H1 (cell line): ENCODE measurements around the gene PASK. TPM values are rescaled to one million over a fixed set of nuclear protein-coding genes. Genes with fewer than 3 reads are reported as not detected.

Experiments
- CTCF ChIA-PET: fragments of 300-600 bp; sonication (Branson Sonifier 250); formaldehyde crosslinking; loops from one replicate; lab custom pipeline; 2021; ENCODE audit not compliant: partially characterized antibody; lab: Charles Lee
- POLR2A ChIA-PET: fragments of 300-600 bp; sonication (Branson Sonifier 250); formaldehyde crosslinking; loops from one replicate; lab custom pipeline; 2021; ENCODE audit warnings: inconsistent platforms; ENCODE audit not compliant: partially characterized antibody; lab: Charles Lee
- DNase-seq, 2 experiments: peaks; one replicate each; pipeline versions ENCODE4 v3.0.0 to v3.0.0-alpha.2; 2010 to 2022; ENCODE audit warnings: low spot score in 2 of 2, low read depth in 1 of 2, mixed read lengths in 1 of 2
- FAIRE-seq: peaks from 2 replicates; lab custom pipeline; 2011; peaks lifted over from hg19 to GRCh38; lab: Jason Lieb, UNC
- H2AFZ ChIP-seq: 2 replicates; pipeline ENCODE4 v1.8.1; 2012; ENCODE audit warnings: low read length, inconsistent platforms
- H2AK5ac ChIP-seq: 2 replicates; pipeline ENCODE4 v1.6.1; 2013; ENCODE audit warnings: low read depth, low read length
- H2BK120ac ChIP-seq: replicated peaks from 2 replicates; pipeline ENCODE3; 2013; ENCODE audit warnings: low read depth, low read length, inconsistent platforms
- H2BK12ac ChIP-seq: 2 replicates; pipeline ENCODE4 v1.6.1; 2013; ENCODE audit warnings: low read depth, low read length
- H2BK15ac ChIP-seq: 2 replicates; pipeline ENCODE4 v1.6.1; 2013; ENCODE audit warnings: low read length
- H2BK20ac ChIP-seq: 2 replicates; pipeline ENCODE4 v1.6.1; 2013; ENCODE audit warnings: low read length
- H2BK5ac ChIP-seq: 2 replicates; pipeline ENCODE4 v1.6.1; 2013; ENCODE audit warnings: low read depth, low read length
- H3K14ac ChIP-seq: 2 replicates; pipeline ENCODE4 v1.6.1; 2013; ENCODE audit warnings: inconsistent platforms; ENCODE audit not compliant: insufficient read length
- H3K18ac ChIP-seq: 2 replicates; pipeline ENCODE4 v1.6.1; 2013; ENCODE audit warnings: low read length; ENCODE audit errors: extremely low read depth
- H3K23ac ChIP-seq: 2 replicates; pipeline ENCODE4 v1.6.1; 2013; ENCODE audit warnings: inconsistent platforms; ENCODE audit not compliant: insufficient read length
- H3K23me2 ChIP-seq: 2 replicates; pipeline ENCODE4 v1.6.1; 2013; ENCODE audit warnings: low read depth, low read length
- H3K27ac ChIP-seq: 2 replicates; pipeline ENCODE4 v1.6.1; 2011; ENCODE audit warnings: low read depth, low read length, inconsistent platforms
- H3K27me3 ChIP-seq, 4 experiments: replicated peaks in 1 of 4; 1 replicate in 1 of 4; 2 replicates in 3 of 4; pipeline versions ENCODE4 v1.6.1 to v1.8.1; 2011 to 2013; ENCODE audit warnings: low read length in 3 of 4, mild to moderate bottlenecking in 3 of 4, inconsistent platforms in 2 of 4, mixed read lengths in 2 of 4, moderate library complexity in 1 of 4; ENCODE audit not compliant: control insufficient read depth in 3 of 4, insufficient read depth in 3 of 4; ENCODE audit errors: extremely low read depth in 1 of 4
- H3K36me3 ChIP-seq, 4 experiments: 2 replicates each; pipeline versions ENCODE4 v1.6.1 to v1.8.1; 2011 to 2013; ENCODE audit warnings: mild to moderate bottlenecking in 4 of 4, low read length in 3 of 4, moderate library complexity in 2 of 4, control low read depth in 1 of 4, inconsistent platforms in 1 of 4; ENCODE audit not compliant: insufficient read depth in 4 of 4, control insufficient read depth in 2 of 4
- H3K4ac ChIP-seq: replicated peaks from 2 replicates; pipeline ENCODE3; 2013; ENCODE audit warnings: low read length, low read depth, mixed read lengths, inconsistent platforms; ENCODE audit not compliant: insufficient read length
- H3K4me1 ChIP-seq, 4 experiments: replicated peaks in 1 of 4; 1 replicate in 1 of 4; 2 replicates in 3 of 4; pipeline versions ENCODE4 v1.6.1 to v1.8.1; 2011 to 2013; ENCODE audit warnings: low read length in 3 of 4, inconsistent platforms in 2 of 4, mixed read lengths in 1 of 4; ENCODE audit not compliant: insufficient read depth in 4 of 4, control insufficient read depth in 3 of 4
- H3K4me2 ChIP-seq, 2 experiments: 2 replicates each; pipeline versions ENCODE4 v1.6.1 to v1.8.1; 2011 to 2013; ENCODE audit warnings: low read depth in 2 of 2, low read length in 2 of 2, control low read depth in 1 of 2, inconsistent platforms in 1 of 2, mild to moderate bottlenecking in 1 of 2; ENCODE audit not compliant: insufficient read depth in 1 of 2
- H3K4me3 ChIP-seq, 4 experiments: fragments of 200-600, 300-600 bp in 1 of 4; sonication (generic), shearing (Covaris generic), sonication (Bioruptor Twin) in 1 of 4; 2 replicates each; pipeline versions ENCODE4 v1.5.1 to v1.8.1; 2011 to 2016; ENCODE audit warnings: low read length in 4 of 4, low read depth in 3 of 4, control low read depth in 2 of 4, inconsistent platforms in 2 of 4, mild to moderate bottlenecking in 2 of 4, mixed read lengths in 1 of 4, moderate library complexity in 1 of 4; ENCODE audit not compliant: insufficient read depth in 2 of 4; ENCODE audit errors: extremely low read depth in 1 of 4
- H3K56ac ChIP-seq: replicated peaks from 2 replicates; pipeline ENCODE3; 2013; ENCODE audit warnings: low read depth, mild to moderate bottlenecking, mixed read lengths, low read length, inconsistent platforms; ENCODE audit not compliant: insufficient read length
- H3K79me1 ChIP-seq: 2 replicates; pipeline ENCODE4 v1.6.1; 2013; ENCODE audit warnings: low read depth, low read length, control low read depth
- H3K79me2 ChIP-seq, 2 experiments: 2 replicates each; pipeline versions ENCODE4 v1.6.1 to v1.8.1; 2012 to 2013; ENCODE audit warnings: low read length in 2 of 2, mild to moderate bottlenecking in 2 of 2, inconsistent platforms in 1 of 2; ENCODE audit not compliant: insufficient read depth in 2 of 2, control insufficient read depth in 1 of 2
- H3K9ac ChIP-seq, 4 experiments: replicated peaks in 1 of 4; 1 replicate in 1 of 4; 2 replicates in 3 of 4; pipeline versions ENCODE4 v1.6.1 to v1.8.1; 2011 to 2013; ENCODE audit warnings: low read depth in 3 of 4, low read length in 3 of 4, control low read depth in 2 of 4, mild to moderate bottlenecking in 2 of 4, moderate library complexity in 2 of 4, inconsistent platforms in 1 of 4; ENCODE audit errors: extremely low read depth in 1 of 4
- H3K9me3 ChIP-seq, 2 experiments: 2 replicates each; pipeline versions ENCODE4 v1.6.1 to v1.8.1; 2012 to 2013; ENCODE audit warnings: mild to moderate bottlenecking in 2 of 2, moderate library complexity in 2 of 2, control low read depth in 1 of 2, inconsistent platforms in 1 of 2, low read depth in 1 of 2, low read length in 1 of 2, mixed read lengths in 1 of 2; ENCODE audit not compliant: insufficient read depth in 2 of 2
- H4K20me1 ChIP-seq, 2 experiments: replicated peaks in 1 of 2; 2 replicates each; pipeline versions ENCODE3 to v1.8.1; 2011 to 2013; ENCODE audit warnings: inconsistent platforms in 2 of 2, low read length in 2 of 2, mild to moderate bottlenecking in 1 of 2; ENCODE audit not compliant: insufficient read depth in 2 of 2, control insufficient read depth in 1 of 2
- H4K5ac ChIP-seq: 2 replicates; pipeline ENCODE4 v1.6.1; 2013; ENCODE audit warnings: low read length, low read depth, mixed read lengths, inconsistent platforms; ENCODE audit not compliant: insufficient read length
- H4K8ac ChIP-seq: 2 replicates; pipeline ENCODE4 v1.8.0; 2013; ENCODE audit warnings: mild to moderate bottlenecking, moderate library complexity, low read length, inconsistent platforms; ENCODE audit not compliant: insufficient read depth; ENCODE audit errors: extremely low read depth
- H4K91ac ChIP-seq: replicated peaks from 2 replicates; pipeline ENCODE3; 2013; ENCODE audit warnings: low read length, mixed read lengths, inconsistent platforms; ENCODE audit not compliant: insufficient read length
- GABPA ChIP-seq: IDR thresholded peaks from 2 replicates; pipeline ENCODE4 v1.6.1; 2011; ENCODE audit warnings: mild to moderate bottlenecking, low read length, moderate library complexity, borderline replicate concordance; ENCODE audit not compliant: insufficient read depth
- NANOG ChIP-seq: IDR thresholded peaks from 2 replicates; pipeline ENCODE4 v1.6.1; 2011; ENCODE audit warnings: low read length, low read depth, mild to moderate bottlenecking, inconsistent platforms; ENCODE audit not compliant: insufficient read depth, poor library complexity, severe bottlenecking
- SIN3A ChIP-seq, 2 experiments: IDR thresholded peaks in 1 of 2; conservative IDR thresholded peaks in 1 of 2; 2 replicates each; pipeline ENCODE4 v1.6.1; 2011 to 2012; ENCODE audit warnings: low read length in 2 of 2, improper control_type of control experiment in 1 of 2, low read depth in 1 of 2, mild to moderate bottlenecking in 1 of 2
- WGBS, 2 experiments: shearing (Covaris generic) in 1 of 2; methylation state at CpG; one replicate each; pipeline versions ENCODE4 v1.1.6 to v1.1.7; 2013 to 2015; ENCODE audit warnings: low lambda C conversion rate in 2 of 2, mixed read lengths in 2 of 2, inconsistent platforms in 1 of 2, low coverage in 1 of 2, missing lambda C conversion rate in 1 of 2; ENCODE audit not compliant: insufficient replicate concordance in 2 of 2, insufficient coverage in 1 of 2, insufficient read length in 1 of 2; ENCODE audit errors: extremely low coverage in 1 of 2, missing lambda C conversion rate in 1 of 2; 5-methylcytosine and 5-hydroxymethylcytosine counted together
- polyA plus RNA-seq, 7 experiments: library from polyadenylated mRNA; depleted of rRNA in 3 of 7; stranded (reverse) in 5 of 7; unstranded in 2 of 7; fragments of >200 nt in 5 of 7; fragments of 200-250 nt in 2 of 7; gene quantifications; 1 replicate in 5 of 7; 2 replicates in 1 of 7; 4 replicates in 1 of 7; pipeline versions ENCODE4 v1.2.1 to v1.2.3, GENCODE V29; 2011 to 2013; ENCODE audit warnings: missing spikeins in 2 of 7, mixed read lengths in 2 of 7
- total RNA-seq: library from RNA; stranded (reverse); fragmentation: NEBNext Ultra II Directional; extraction: Animal tissue kit (Norgen Biotek cat#: 25700); gene quantifications from 2 replicates; pipeline ENCODE4 v1.2.1, GENCODE V29; 2021

The PASK gene
- total and polyA plus RNA-seq, 2 of the 8 experiments (the other 6 are each of a cell fraction or from before 2014, with no cell fraction given): 20.5 to 66.1 TPM

DNA sequence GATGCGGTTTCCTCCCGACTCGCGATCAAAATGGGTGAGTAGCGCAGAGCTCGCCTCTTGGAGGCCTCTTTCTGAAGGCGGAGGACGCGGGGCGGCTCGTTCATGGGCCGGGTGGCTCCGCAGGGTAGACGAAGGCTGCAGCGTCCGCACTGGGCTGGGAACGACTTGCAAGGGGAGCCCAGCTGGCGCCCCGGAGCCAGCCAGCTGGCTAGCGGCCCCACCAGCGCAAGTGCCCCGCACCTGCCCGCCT, 328 bp upstream of the PASK start:
- Histone ChIP-seq H3K4me3 (peak overlapping the region; percentile 71 to 83 (median 79)), H3K18ac (no peak overlapping the region), H3K23me2 (peaks cover 6% of the 10 kb centered on the region; the same call in 1 of the 2 replicates), H3K23ac (no peak overlapping the region), H4K91ac (no peak overlapping the region), H3K14ac (no peak overlapping the region), H3K4me2 (peak overlapping the region; percentile 71 to 98), H4K5ac (no peak overlapping the region), H2BK5ac (no peak overlapping the region), H3K79me1 (peaks cover 6% of the 10 kb centered on the region), H3K56ac (no peak overlapping the region), H2BK12ac (peak overlapping the region; percentile 60; the same call in 1 of the 2 replicates), H3K79me2 (peaks cover 0 to 32% of the 10 kb centered on the region in 2 experiments; a peak in 2 of 4 replicates), H3K4ac (no peak overlapping the region), H3K9ac (peak overlapping the region in 3 of 4 experiments; percentile 35 to 62 (median 46); a peak in 2 of 7 replicates), H3K4me1 (peaks cover 0 to 11% (median 7%) of the 10 kb centered on the region in 4 experiments; a peak in 6 of 7 replicates), H3K9me3 (no peaks in the 10 kb centered on the region), H2BK120ac (no peak overlapping the region), H2AFZ (peak overlapping the region; percentile 77; the same call in 1 of the 2 replicates), H4K20me1 (peaks cover 1 to 11% of the 10 kb centered on the region in 2 experiments), H3K36me3 (no peaks in the 10 kb centered on the region), H3K27me3 (0 out of 7 replicates have a peak, but pooled peaks cover 0 to 3% (median 2%) of the 10 kb centered on the region in 4 experiments), H4K8ac (peak overlapping the region; percentile 86; the same call in 1 of the 2 replicates), H2BK15ac (no peak overlapping the region), H2AK5ac (no peak overlapping the region), H3K27ac (no peak overlapping the region), H2BK20ac (no peak overlapping the region)
- CTCF ChIA-PET: interaction anchor here (0.8 to 3.2 kb wide), 6 partner anchors 8 to 316 kb away, joined by 3 to 15 read pairs (median 4); no protein-coding TSS in a partner anchor
- TF ChIP-seq SIN3A (conservative IDR thresholded peaks at IDR 0.05 in 1 of 2, IDR thresholded peaks at IDR 0.05 in 1 of 2; ENCODE audit: low read depth in 1 of 2, low read length in 2 of 2): 0 out of 4 replicates have a peak, but pooled peaks of 1 of the 2 experiments have one; percentile 6
- peak; percentile 1 for TF ChIP-seq GABPA
- TF ChIP-seq NANOG: no peak
- POLR2A ChIA-PET: interaction anchor here (0.9 to 2.2 kb wide), 10 partner anchors 12 to 488 kb away, joined by 3 to 10 read pairs (median 3); partner anchors contain the start of genes ATG4B, MTERF4 and THAP4
- WGBS, 2 experiments: 3% methylated on average over 23 of the region's 23 CpGs; no CpG with 5 or more reads in 1 of the 2 experiments
- no peak for FAIRE-seq
- no peak for DNase-seq
